Esophagus squamous epithelium (tissue), 4 donors: ENCODE data around the gene HELZ2.

Experiments used
- CTCF ChIP-seq, 6 experiments: fragments of 450-650 bp in 4 of 6; fragments of 200-600 bp in 2 of 6; sonication (generic) in 2 of 6; IDR thresholded peaks; one replicate each; pipeline ENCODE4 v1.5.1; 2016 to 2019; ENCODE audit warnings: antibody characterized with exemption in 6 of 6, mild to moderate bottlenecking in 4 of 6, moderate library complexity in 4 of 6
- POLR2A ChIP-seq, 4 donors: fragments of 450-650 bp; IDR thresholded peaks; one replicate each; pipeline ENCODE4 v1.6.1; 2017; ENCODE audit warnings: antibody characterized with exemption in 4 of 4, mild to moderate bottlenecking in 4 of 4, moderate library complexity in 3 of 4

- TF ChIP-seq CTCF (IDR thresholded peaks at IDR 0.05), result no peak
- TF ChIP-seq POLR2A (IDR thresholded peaks at IDR 0.05), result no peak
Measured at GRCh38 chr20:63606686-63607085, 32.6 kb upstream of the HELZ2 start.
